ENCODE data around the gene RIN1.
"Not testable (repeated sequence)": the region's sequence is repeated elsewhere in the genome, so short reads cannot be mapped to it uniquely, and the experiment has no call there.

RIN1 gene

GRCh38 chr11:66317723-66318599 is 18.3 kb downstream of the RIN1 start:
- DNase-seq = peak; percentile 90

GRCh38 chr11:66317322-66317722 is 18.9 kb downstream of the RIN1 start:
- peak; percentile 60 for DNase-seq

- peak; percentile 71 for DNase-seq
Observed at GRCh38 chr11:66316849-66317251, 19.4 kb downstream of the RIN1 start, which contains the start of gene CD248. Gene CD248, minus strand, starts transcription at chr11:66317044. Its CDS starts 17 bp downstream, at chr11:66317027.

GRCh38 chr11:66315921-66316811 is 20.1 kb downstream of the RIN1 start:
- DNase-seq = peak; percentile 8

- no peak for DNase-seq
Observed at GRCh38 chr11:66315498-66315885, 20.7 kb downstream of the RIN1 start.

- no peak for DNase-seq
Observed at GRCh38 chr11:66314561-66315497, 21.4 kb downstream of the RIN1 start.

GRCh38 chr11:66314186-66314501 is 22.1 kb downstream of the RIN1 start:
- DNase-seq = no peak

- peak; percentile 67 for DNase-seq
Observed at GRCh38 chr11:66313321-66314185, 22.7 kb downstream of the RIN1 start.

- DNase-seq = peak; percentile 99
Observed at GRCh38 chr11:66312549-66313320, 23.5 kb downstream of the RIN1 start.

GRCh38 chr11:66311965-66312548 is 24.2 kb downstream of the RIN1 start:
- DNase-seq = peak; percentile 89

- DNase-seq = no peak
Observed at GRCh38 chr11:66311470-66311964, 24.7 kb downstream of the RIN1 start.

GRCh38 chr11:66310803-66311440 is 25.3 kb downstream of the RIN1 start:
- DNase-seq = not testable (repeated sequence)

GRCh38 chr11:66310324-66310723 is 25.9 kb downstream of the RIN1 start:
- no peak for DNase-seq

GRCh38 chr11:66309475-66309874 is 26.8 kb downstream of the RIN1 start:
- DNase-seq = no peak

GRCh38 chr11:66302656-66303055 is 33.6 kb downstream of the RIN1 start:
- no peak for DNase-seq

- DNase-seq = no peak
Observed at GRCh38 chr11:66299186-66299585, 37.0 kb downstream of the RIN1 start.

GRCh38 chr11:66297610-66298009 is 38.6 kb downstream of the RIN1 start:
- no peak for DNase-seq

GRCh38 chr11:66294626-66295620 is 41.3 kb downstream of the RIN1 start:
- DNase-seq = no peak

Measured in HCEC 1CT (cell line).